T-helper 2 cell (primary cell): ENCODE data around the gene AK4.

Experiments
- DNase-seq, 5 experiments: peaks; one replicate each; pipeline versions ENCODE4 v3.0.0 to v3.0.0-alpha.2; 2012 to 2022

AK4 gene

GRCh38 chr1:65253800-65254319 lies 105.9 kb downstream of the AK4 start:
- DNase-seq, result no peak

GRCh38 chr1:65254320-65255034 lies 106.5 kb downstream of the AK4 start:
- peak; percentile 69 to 91 (median 75) for DNase-seq

GRCh38 chr1:65255035-65255655 lies 107.1 kb downstream of the AK4 start:
- no peak for DNase-seq

GRCh38 chr1:65255656-65256050 lies 107.7 kb downstream of the AK4 start:
- DNase-seq, result no peak

- DNase-seq, result no peak
These were observed 109.1 kb downstream of the AK4 start for GRCh38 chr1:65256860-65257708.

GRCh38 chr1:65258106-65258505 lies 110.1 kb downstream of the AK4 start:
- DNase-seq, result no peak

GRCh38 chr1:65259816-65260215 lies 111.8 kb downstream of the AK4 start:
- DNase-seq, result no peak

- DNase-seq, result no peak
These were observed 113.0 kb downstream of the AK4 start for GRCh38 chr1:65260851-65261473.

GRCh38 chr1:65263286-65263685 lies 115.3 kb downstream of the AK4 start:
- no peak for DNase-seq

- no peak for DNase-seq
These were observed 116.4 kb downstream of the AK4 start for GRCh38 chr1:65264197-65264929.

GRCh38 chr1:65265296-65265650 lies 117.3 kb downstream of the AK4 start:
- DNase-seq, result no peak

- DNase-seq, result peak in 2 of 5 experiments; percentile 39 to 64
These were observed 117.8 kb downstream of the AK4 start for GRCh38 chr1:65265651-65266351.

- DNase-seq, result no peak
These were observed 118.5 kb downstream of the AK4 start for GRCh38 chr1:65266476-65266875.

GRCh38 chr1:65267271-65267670 lies 119.3 kb downstream of the AK4 start:
- DNase-seq, result peak in 1 of 5 experiments; percentile 62

- DNase-seq, result peak in 1 of 5 experiments; percentile 40
These were observed 119.7 kb downstream of the AK4 start for GRCh38 chr1:65267683-65268082.

- no peak for DNase-seq
These were observed 121.6 kb downstream of the AK4 start for GRCh38 chr1:65269612-65270011.

- DNase-seq, result no peak
These were observed 128.4 kb downstream of the AK4 start for GRCh38 chr1:65276197-65276939.

- no peak for DNase-seq
These were observed 129.8 kb downstream of the AK4 start for GRCh38 chr1:65277605-65278347.

- DNase-seq, result no peak
These were observed 130.5 kb downstream of the AK4 start for GRCh38 chr1:65278376-65279069.
